Neutrophil (primary cell): ENCODE results near the gene PPIL6.

ENCODE experiments used
- H3K27ac ChIP-seq: fragments of 200-600 bp; sonication (generic); 2 replicates; pipeline ENCODE4 v1.5.1; 2016; ENCODE audit warnings: mild to moderate bottlenecking, moderate library complexity
- H3K27me3 ChIP-seq: fragments of 200-600 bp; sonication (generic); 2 replicates; pipeline ENCODE4 v1.6.0; 2016; ENCODE audit warnings: mild to moderate bottlenecking
- H3K36me3 ChIP-seq: fragments of 200-600 bp; sonication (generic); 2 replicates; pipeline ENCODE4 v1.5.1; 2017
- H3K4me1 ChIP-seq, 2 experiments: fragments of 200-600 bp in 1 of 2; sonication (generic) in 1 of 2; 1 replicate in 1 of 2; 2 replicates in 1 of 2; pipeline versions ENCODE4 v1.5.1 to v1.6.1; 2013 to 2016; ENCODE audit warnings: low read depth in 1 of 2, low read length in 1 of 2, mild to moderate bottlenecking in 1 of 2, moderate library complexity in 1 of 2; ENCODE audit not compliant: control insufficient read depth in 1 of 2, insufficient read depth in 1 of 2
- H3K4me3 ChIP-seq, 2 experiments: fragments of 200-600 bp in 1 of 2; sonication (generic) in 1 of 2; 1 replicate in 1 of 2; 2 replicates in 1 of 2; pipeline ENCODE4 v1.5.1; 2013 to 2016; ENCODE audit warnings: low read depth in 1 of 2, low read length in 1 of 2, mild to moderate bottlenecking in 1 of 2, moderate library complexity in 1 of 2
- H3K9me3 ChIP-seq: fragments of 200-600 bp; sonication (generic); 2 replicates; pipeline ENCODE4 v1.5.1; 2016
- TF ChIP-seq, protein P1 (sequence below): fragments of 200-600 bp; sonication (generic); IDR thresholded peaks from 2 replicates; pipeline ENCODE4 v1.5.1; 2016; ENCODE audit warnings: antibody characterized with exemption

The PPIL6 gene

GRCh38 chr6:109477725-109478124 is 37.3 kb upstream of the PPIL6 start:
- no peak overlapping the region for H3K27ac ChIP-seq
- H3K4me1 ChIP-seq: peaks cover 21 to 33% of the 10 kb centered on the region in 2 experiments
- H3K4me3 ChIP-seq: no peak overlapping the region
- peaks cover 43% of the 10 kb centered on the region for H3K36me3 ChIP-seq
- H3K27me3 ChIP-seq: no peaks in the 10 kb centered on the region
- TF ChIP-seq, protein P1, sequence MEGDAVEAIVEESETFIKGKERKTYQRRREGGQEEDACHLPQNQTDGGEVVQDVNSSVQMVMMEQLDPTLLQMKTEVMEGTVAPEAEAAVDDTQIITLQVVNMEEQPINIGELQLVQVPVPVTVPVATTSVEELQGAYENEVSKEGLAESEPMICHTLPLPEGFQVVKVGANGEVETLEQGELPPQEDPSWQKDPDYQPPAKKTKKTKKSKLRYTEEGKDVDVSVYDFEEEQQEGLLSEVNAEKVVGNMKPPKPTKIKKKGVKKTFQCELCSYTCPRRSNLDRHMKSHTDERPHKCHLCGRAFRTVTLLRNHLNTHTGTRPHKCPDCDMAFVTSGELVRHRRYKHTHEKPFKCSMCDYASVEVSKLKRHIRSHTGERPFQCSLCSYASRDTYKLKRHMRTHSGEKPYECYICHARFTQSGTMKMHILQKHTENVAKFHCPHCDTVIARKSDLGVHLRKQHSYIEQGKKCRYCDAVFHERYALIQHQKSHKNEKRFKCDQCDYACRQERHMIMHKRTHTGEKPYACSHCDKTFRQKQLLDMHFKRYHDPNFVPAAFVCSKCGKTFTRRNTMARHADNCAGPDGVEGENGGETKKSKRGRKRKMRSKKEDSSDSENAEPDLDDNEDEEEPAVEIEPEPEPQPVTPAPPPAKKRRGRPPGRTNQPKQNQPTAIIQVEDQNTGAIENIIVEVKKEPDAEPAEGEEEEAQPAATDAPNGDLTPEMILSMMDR: no peak
- H3K9me3 ChIP-seq: no peaks in the 10 kb centered on the region

- H3K27me3 ChIP-seq: no peaks in the 10 kb centered on the region
- TF ChIP-seq, protein P1: no peak
- peaks cover 16 to 30% of the 10 kb centered on the region in 2 experiments for H3K4me1 ChIP-seq
- no peaks in the 10 kb centered on the region for H3K9me3 ChIP-seq
- no peak overlapping the region for H3K27ac ChIP-seq
- H3K36me3 ChIP-seq: peaks cover 43% of the 10 kb centered on the region
- H3K4me3 ChIP-seq: no peak overlapping the region
Observed at GRCh38 chr6:109477184-109477583, 36.8 kb upstream of the PPIL6 start.

DNA sequence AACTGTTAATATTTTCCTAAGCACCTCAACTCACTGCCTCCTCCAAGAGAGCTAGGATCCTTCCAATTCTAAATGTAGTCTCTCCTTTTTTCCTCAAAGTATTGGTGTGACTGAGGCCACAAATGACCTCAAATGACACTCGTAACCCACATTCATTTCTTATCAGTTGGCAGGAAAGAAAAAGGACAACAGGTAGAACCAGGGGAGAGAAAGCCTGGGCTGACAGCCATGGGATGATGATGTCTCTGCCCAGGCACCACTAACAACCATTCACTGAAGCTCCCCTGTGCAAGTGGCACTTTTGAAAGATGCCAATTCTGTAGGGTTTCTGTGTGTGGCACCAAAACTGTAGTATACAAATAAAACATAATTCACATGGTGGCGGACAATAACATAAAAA is 35.2 kb upstream of the PPIL6 start:
- no peak overlapping the region for H3K4me3 ChIP-seq
- H3K27ac ChIP-seq: no peak overlapping the region
- peaks cover 14 to 24% of the 10 kb centered on the region in 2 experiments for H3K4me1 ChIP-seq
- H3K36me3 ChIP-seq: peaks cover 43% of the 10 kb centered on the region
- H3K9me3 ChIP-seq: no peaks in the 10 kb centered on the region
- TF ChIP-seq, protein P1: no peak
- H3K27me3 ChIP-seq: no peaks in the 10 kb centered on the region

DNA sequence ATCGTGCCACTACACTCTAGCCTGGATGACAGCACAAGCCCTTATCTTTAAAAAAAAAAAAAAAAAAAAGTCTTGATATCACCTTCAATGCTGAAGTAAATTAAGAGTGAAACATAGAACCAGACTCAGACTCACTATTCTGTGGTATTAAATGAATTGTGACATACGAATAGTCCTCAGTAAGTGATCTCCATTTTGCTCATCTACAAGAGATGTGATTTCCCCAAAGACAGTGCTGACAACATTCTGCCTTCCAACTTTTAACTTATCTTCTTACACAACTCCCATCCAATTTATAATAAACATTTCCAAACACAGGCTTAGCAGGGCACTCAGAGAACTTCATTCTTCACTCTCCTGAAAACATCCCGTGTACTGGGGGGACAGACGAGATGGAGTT is 34.6 kb upstream of the PPIL6 start:
- H3K4me1 ChIP-seq: peaks cover 18 to 24% of the 10 kb centered on the region in 2 experiments
- no peaks in the 10 kb centered on the region for H3K9me3 ChIP-seq
- peaks cover 43% of the 10 kb centered on the region for H3K36me3 ChIP-seq
- no peaks in the 10 kb centered on the region for H3K27me3 ChIP-seq
- no peak overlapping the region for H3K4me3 ChIP-seq
- no peak overlapping the region for H3K27ac ChIP-seq
- TF ChIP-seq, protein P1: no peak

DNA sequence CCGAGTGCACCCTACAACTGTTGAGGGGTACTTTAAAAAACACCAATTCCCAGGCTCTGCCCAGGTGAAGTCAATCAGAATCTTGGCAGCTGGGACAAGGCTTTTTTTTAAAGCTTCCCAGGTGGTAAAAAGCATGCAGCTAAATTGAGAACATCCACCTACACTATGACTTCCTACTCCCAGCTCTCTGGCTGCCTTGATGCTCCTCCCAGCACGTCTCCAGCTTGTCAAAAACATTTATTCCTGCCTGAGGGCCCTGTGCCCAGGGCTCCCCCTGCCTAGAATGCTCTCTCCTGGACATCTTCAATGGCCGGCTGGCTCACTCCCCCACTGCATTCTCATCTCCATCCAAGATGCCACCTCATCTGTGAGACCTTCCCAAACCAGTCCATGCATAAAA is 32.7 kb upstream of the PPIL6 start:
- H3K36me3 ChIP-seq: peaks cover 43% of the 10 kb centered on the region
- TF ChIP-seq, protein P1: no peak
- H3K4me3 ChIP-seq: no peak overlapping the region
- H3K27me3 ChIP-seq: no peaks in the 10 kb centered on the region
- peaks cover 33% of the 10 kb centered on the region in 2 experiments for H3K4me1 ChIP-seq
- no peak overlapping the region for H3K27ac ChIP-seq
- no peaks in the 10 kb centered on the region for H3K9me3 ChIP-seq
